Ishikawa (cell line): ENCODE data around the gene CRACR2B.

Experiments used
- CEBPB ChIP-seq: IDR thresholded peaks from 2 replicates; pipeline ENCODE4 v1.6.1; 2012
- CREB1 ChIP-seq: IDR thresholded peaks from 2 replicates; pipeline ENCODE4 v1.6.1; 2012; ENCODE audit warnings: low read depth
- EGR1 ChIP-seq: IDR thresholded peaks from 2 replicates; pipeline ENCODE4 v1.6.1; 2012
- EP300 ChIP-seq: IDR thresholded peaks from 2 replicates; pipeline ENCODE4 v1.6.1; 2012; ENCODE audit warnings: borderline replicate concordance
- FOXM1 ChIP-seq: IDR thresholded peaks from 2 replicates; pipeline ENCODE4 v1.6.1; 2012; ENCODE audit warnings: low read depth, borderline replicate concordance
- NFIC ChIP-seq: IDR thresholded peaks from 2 replicates; pipeline ENCODE4 v1.6.1; 2012
- RAD21 ChIP-seq: IDR thresholded peaks from 2 replicates; pipeline ENCODE4 v1.6.1; 2012; ENCODE audit warnings: low read depth
- TAF1 ChIP-seq: IDR thresholded peaks from 2 replicates; pipeline ENCODE4 v1.6.1; 2012; ENCODE audit warnings: low read depth, mild to moderate bottlenecking
- TCF12 ChIP-seq: IDR thresholded peaks from 2 replicates; pipeline ENCODE4 v1.6.1; 2012; ENCODE audit warnings: low read depth
- TEAD4 ChIP-seq: IDR thresholded peaks from 2 replicates; pipeline ENCODE4 v1.6.1; 2012
- YY1 ChIP-seq: IDR thresholded peaks from 2 replicates; pipeline ENCODE4 v1.6.1; 2012; ENCODE audit warnings: low read depth
- ZBTB7A ChIP-seq: IDR thresholded peaks from 2 replicates; pipeline ENCODE4 v1.6.1; 2012; ENCODE audit warnings: low read depth
- TF ChIP-seq, protein P1 (sequence below): IDR thresholded peaks from 2 replicates; pipeline ENCODE4 v1.6.1; 2012
- TF ChIP-seq, protein P2 (sequence below): IDR thresholded peaks from 2 replicates; pipeline ENCODE4 v1.6.1; 2012; ENCODE audit warnings: low read depth, mild to moderate bottlenecking
- TF ChIP-seq, protein P3 (sequence below): IDR thresholded peaks from 2 replicates; pipeline ENCODE4 v1.6.1; 2012

Gene CRACR2B

DNA sequence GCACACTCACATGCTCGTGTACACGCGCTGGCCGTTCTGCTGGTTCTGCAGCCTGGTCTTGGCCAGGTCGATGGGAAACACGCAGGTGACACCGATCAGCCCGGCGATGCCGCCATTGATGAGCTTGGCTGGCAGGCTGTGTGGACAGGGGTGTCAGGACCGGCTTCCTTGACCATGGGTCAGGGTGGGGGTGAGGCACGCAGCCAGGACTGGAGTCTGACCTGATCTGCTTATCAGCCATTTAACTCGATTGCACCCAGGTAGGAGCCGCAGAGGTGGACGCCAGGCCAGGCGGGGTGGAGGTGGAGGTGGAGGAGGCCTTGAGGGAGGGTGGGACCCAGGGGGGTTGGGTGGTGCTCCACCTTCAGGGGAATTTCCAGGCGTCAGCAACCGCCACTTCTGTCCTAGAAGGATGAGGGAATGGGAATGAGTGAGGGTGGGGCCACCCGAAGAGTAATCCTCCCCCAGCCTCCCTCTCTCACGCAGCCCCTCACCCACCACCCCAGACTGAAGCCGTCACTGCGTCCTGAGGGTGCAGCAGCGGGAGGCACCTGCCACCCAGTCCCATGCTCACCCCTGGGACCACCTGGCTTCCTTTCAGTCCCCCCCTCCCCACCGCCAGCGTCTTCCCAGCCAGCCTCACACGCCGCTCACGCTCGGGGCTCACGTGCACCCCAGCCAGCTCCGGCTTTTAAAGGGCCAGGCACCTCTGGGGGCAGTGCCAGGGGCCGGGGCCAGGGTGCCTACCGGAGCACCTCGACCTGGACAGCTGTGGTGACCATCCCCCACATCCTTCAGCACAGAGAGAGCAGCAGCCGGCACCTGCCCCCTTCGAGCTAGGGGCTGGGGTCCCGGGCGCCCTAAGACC lies 32.7 kb upstream of the CRACR2B start:
- TF ChIP-seq, protein P1, sequence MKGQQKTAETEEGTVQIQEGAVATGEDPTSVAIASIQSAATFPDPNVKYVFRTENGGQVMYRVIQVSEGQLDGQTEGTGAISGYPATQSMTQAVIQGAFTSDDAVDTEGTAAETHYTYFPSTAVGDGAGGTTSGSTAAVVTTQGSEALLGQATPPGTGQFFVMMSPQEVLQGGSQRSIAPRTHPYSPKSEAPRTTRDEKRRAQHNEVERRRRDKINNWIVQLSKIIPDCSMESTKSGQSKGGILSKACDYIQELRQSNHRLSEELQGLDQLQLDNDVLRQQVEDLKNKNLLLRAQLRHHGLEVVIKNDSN: peak; percentile 77
- TF ChIP-seq, protein P2, sequence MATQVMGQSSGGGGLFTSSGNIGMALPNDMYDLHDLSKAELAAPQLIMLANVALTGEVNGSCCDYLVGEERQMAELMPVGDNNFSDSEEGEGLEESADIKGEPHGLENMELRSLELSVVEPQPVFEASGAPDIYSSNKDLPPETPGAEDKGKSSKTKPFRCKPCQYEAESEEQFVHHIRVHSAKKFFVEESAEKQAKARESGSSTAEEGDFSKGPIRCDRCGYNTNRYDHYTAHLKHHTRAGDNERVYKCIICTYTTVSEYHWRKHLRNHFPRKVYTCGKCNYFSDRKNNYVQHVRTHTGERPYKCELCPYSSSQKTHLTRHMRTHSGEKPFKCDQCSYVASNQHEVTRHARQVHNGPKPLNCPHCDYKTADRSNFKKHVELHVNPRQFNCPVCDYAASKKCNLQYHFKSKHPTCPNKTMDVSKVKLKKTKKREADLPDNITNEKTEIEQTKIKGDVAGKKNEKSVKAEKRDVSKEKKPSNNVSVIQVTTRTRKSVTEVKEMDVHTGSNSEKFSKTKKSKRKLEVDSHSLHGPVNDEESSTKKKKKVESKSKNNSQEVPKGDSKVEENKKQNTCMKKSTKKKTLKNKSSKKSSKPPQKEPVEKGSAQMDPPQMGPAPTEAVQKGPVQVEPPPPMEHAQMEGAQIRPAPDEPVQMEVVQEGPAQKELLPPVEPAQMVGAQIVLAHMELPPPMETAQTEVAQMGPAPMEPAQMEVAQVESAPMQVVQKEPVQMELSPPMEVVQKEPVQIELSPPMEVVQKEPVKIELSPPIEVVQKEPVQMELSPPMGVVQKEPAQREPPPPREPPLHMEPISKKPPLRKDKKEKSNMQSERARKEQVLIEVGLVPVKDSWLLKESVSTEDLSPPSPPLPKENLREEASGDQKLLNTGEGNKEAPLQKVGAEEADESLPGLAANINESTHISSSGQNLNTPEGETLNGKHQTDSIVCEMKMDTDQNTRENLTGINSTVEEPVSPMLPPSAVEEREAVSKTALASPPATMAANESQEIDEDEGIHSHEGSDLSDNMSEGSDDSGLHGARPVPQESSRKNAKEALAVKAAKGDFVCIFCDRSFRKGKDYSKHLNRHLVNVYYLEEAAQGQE: no peak
- TF ChIP-seq, protein P3, sequence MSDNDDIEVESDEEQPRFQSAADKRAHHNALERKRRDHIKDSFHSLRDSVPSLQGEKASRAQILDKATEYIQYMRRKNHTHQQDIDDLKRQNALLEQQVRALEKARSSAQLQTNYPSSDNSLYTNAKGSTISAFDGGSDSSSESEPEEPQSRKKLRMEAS: peak; percentile 50; the same call in 1 of the 2 replicates
- TF ChIP-seq ZBTB7A: 0 out of 2 replicates have a peak, but pooled peaks have one; percentile 53
- no peak for TF ChIP-seq NFIC
- TF ChIP-seq RAD21: no peak

DNA sequence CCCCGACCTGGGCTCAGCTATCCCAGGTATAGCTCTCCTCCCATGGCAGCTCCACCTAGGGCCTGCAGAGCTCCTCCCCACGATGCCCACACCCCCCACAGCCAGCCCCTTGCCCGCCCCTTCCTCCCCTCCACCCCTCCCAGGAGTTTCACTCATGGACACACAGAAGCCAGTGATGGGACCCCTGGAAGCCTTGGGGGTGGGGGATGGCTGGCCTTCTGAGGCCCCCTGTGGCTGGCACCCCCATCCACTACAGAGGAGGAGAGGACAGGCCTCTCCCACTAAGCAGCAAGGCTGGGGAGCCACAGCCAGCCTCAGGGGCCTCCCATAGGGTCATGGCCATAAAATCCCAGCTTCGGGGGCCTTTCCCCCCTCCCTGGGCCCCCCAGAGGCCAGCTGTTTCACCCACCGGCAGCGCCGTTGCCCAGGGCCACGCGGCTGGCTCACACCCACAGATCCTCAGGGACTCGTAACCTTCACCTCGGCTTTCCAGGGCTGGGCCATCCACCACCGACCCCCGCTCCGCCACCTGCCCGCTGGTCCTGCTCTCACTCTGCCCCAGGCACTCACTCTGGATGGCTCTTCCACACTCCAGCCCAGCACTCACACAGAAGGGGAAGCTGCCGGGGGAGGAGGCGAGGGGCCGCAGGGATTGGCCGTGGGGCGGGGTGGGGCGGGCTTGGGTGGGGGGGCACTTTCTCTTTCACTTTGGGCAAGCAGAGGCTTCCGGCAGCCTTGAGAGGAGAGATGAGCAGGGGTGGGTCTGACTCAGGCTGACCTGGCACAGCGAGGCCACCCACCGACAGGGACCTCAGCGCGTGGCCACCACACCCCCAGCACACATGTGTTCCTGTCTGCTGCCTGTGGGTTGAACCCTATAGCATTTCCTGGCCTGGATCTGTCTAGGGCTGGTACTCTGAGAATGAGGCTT lies 31.8 kb upstream of the CRACR2B start:
- 0 out of 2 replicates have a peak, but pooled peaks have one; percentile 8 for TF ChIP-seq ZBTB7A
- no peak for TF ChIP-seq FOXM1

DNA sequence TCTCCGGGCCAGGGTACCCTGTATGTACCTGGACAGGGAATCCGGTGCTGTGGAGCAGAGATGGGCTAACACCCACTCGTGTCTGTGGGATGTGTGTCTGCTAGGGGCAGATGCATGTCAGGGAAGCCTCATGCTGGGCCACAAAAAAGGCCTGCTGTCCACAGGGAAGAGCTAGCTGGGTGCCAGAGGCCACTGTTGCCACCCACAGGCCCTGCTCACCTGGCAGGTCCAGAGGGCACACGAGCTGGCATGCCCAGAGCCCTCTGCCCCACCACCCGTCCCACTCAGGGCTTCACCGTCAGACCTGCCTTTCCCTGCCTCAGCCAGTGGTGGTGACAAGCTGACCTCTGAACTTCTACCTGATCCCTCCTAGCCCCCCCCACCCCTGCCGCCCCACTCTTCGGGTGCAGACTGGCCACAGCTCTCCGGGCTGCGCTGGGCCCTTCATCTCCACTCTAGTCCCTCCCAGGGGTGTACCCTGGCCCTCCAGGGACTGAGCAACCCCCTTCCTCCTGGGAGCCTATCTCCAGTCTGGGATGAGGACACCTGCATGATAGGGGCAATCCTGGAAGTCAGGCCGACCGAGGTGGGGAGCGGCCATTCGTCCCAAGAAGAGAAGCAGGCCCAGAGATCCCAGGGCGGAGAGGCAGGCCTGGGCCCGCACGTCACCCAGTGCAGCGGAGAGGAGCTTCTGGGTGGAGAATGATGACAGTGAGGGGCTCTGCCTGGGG lies 31.0 kb upstream of the CRACR2B start:
- TF ChIP-seq NFIC: no peak
- TF ChIP-seq, protein P1: no peak
- TF ChIP-seq FOXM1: no peak
- TF ChIP-seq, protein P2: no peak
- no peak for TF ChIP-seq CEBPB
- TF ChIP-seq RAD21: no peak
- no peak for TF ChIP-seq TAF1
- no peak for TF ChIP-seq EGR1
- TF ChIP-seq TCF12: no peak
- no peak for TF ChIP-seq EP300

DNA sequence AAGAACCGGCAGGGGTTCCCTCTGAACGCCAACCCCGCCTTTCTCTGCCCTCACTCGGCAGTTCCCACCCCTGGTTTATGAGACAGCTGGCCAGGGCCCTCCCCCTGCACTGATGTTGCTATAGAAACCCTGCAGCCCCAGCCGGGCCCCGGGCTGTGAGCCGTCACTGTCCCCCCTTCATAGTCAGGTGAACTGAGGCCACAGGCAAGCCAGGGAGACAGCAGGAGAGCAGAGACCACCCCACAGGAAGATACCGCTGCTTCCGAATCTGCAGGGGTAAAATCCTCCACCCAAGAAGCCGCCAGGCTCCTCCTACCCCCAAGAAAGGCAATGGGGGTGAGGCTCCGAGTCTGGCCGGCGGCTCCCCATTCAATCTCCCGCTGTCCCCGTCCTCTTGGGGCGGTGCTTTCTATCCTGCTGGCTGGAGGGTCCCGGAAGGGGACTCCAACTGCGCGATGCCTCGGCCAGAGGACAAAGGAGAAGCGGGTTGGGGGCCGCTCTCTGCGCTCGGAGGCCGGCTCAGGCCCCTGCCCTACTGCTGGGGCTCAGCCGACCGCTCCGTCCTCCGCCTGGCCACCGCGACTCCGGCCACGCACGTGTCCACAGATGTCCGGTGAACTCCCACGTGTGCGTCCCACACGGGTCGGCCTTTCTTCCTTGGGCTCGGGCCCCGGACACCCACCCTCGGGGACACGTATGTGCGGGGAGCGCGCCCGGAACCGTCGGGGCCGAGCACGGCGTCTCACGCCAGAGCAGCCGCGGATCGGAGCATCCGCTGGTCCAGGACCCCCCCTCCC lies 30.2 kb upstream of the CRACR2B start:
- TF ChIP-seq RAD21: no peak
- TF ChIP-seq TCF12: no peak
- TF ChIP-seq EGR1: peak; percentile 37; the same call in 1 of the 2 replicates
- peak; percentile 35; the same call in 1 of the 2 replicates for TF ChIP-seq ZBTB7A
- TF ChIP-seq NFIC: no peak
- no peak for TF ChIP-seq YY1
- TF ChIP-seq CREB1: no peak
- TF ChIP-seq TEAD4: no peak
- TF ChIP-seq CEBPB: no peak
- TF ChIP-seq, protein P3: peak; percentile 82
- TF ChIP-seq FOXM1: no peak
- TF ChIP-seq, protein P1: no peak; the same call in 1 of the 2 replicates
- TF ChIP-seq TAF1: peak; percentile 39; the same call in 1 of the 2 replicates
- TF ChIP-seq EP300: no peak
- TF ChIP-seq, protein P2: no peak
